GM18520 (cell line): ENCODE data around the gene SEMA3B.

ENCODE experiments used
- ATAC-seq: cut with Tn5 transposase; IDR thresholded peaks from one replicate; pipeline ENCODE4 v1.9.1; 2021; ENCODE audit not compliant: unreplicated experiment

The SEMA3B gene

DNA sequence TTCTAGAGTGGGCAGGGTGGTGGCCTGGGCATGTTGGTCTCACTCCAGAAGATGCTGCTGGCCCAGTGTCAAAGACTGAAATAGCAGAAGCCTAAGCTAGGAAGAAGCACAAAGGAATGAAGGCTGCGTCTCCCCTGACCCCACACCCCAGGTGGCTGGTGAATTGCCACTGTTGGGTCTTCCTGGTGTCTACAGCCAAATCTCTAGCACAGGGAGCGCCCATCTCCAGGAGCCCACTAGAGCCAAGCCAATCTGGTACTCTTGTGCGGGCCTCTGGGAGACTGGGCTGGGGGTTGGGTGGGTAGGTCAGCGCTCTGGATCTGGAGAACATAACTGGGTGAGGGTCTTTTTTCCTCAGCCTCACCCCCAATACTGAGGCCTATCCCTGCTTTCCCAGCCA is 58.2 kb downstream of the SEMA3B start:
- ATAC-seq = no peak
